GM23338 (cell line): ENCODE measurements around the gene SLC7A4. TPM values are rescaled to one million over a fixed set of nuclear protein-coding genes. Genes with fewer than 3 reads are reported as not detected.

Experiments
- ATAC-seq: fragments of 200-7000 bp; cut with Tn5 transposase; 3 replicates; pipeline ENCODE4 v1.9.1; 2020
- DNase-seq: peaks from one replicate; pipeline ENCODE4 v3.0.0-alpha.2; 2015; ENCODE audit warnings: low spot score
- H2AFZ ChIP-seq: fragments of 200-600 bp; sonication (generic); 2 replicates; pipeline ENCODE4 v1.8.0; 2016; ENCODE audit warnings: antibody characterized with exemption, mild to moderate bottlenecking, moderate library complexity
- H3F3A ChIP-seq: fragments of 200-600 bp; sonication (generic); replicated peaks from 2 replicates; pipeline ENCODE4 v1.8.0; 2017; ENCODE audit warnings: antibody characterized with exemption, mixed run types, low read depth
- H3K27ac ChIP-seq: fragments of 200-600 bp; sonication (generic); 2 replicates; pipeline ENCODE4 v1.6.1; 2016; ENCODE audit warnings: low read depth
- H3K27me3 ChIP-seq: fragments of 200-600 bp; sonication (generic); 2 replicates; pipeline ENCODE4 v1.8.0; 2016; ENCODE audit warnings: mild to moderate bottlenecking, mixed run types, moderate library complexity; ENCODE audit not compliant: insufficient read depth
- H3K36me3 ChIP-seq: fragments of 200-600 bp; sonication (generic); 2 replicates; pipeline ENCODE4 v1.8.0; 2016; ENCODE audit warnings: mild to moderate bottlenecking; ENCODE audit not compliant: insufficient read depth
- H3K4me1 ChIP-seq: fragments of 200-600 bp; sonication (generic); 2 replicates; pipeline ENCODE4 v1.8.0; 2016; ENCODE audit warnings: mild to moderate bottlenecking, moderate library complexity; ENCODE audit not compliant: insufficient read depth
- H3K4me2 ChIP-seq: fragments of 200-600 bp; sonication (generic); 2 replicates; pipeline ENCODE4 v1.7.1; 2017; ENCODE audit warnings: mixed run types
- H3K4me3 ChIP-seq: fragments of 200-600 bp; sonication (generic); 2 replicates; pipeline ENCODE4 v1.6.1; 2016; ENCODE audit warnings: mixed run types
- H3K79me2 ChIP-seq: fragments of 200-600 bp; sonication (generic); replicated peaks from 2 replicates; pipeline ENCODE4 v1.8.0; 2017; ENCODE audit warnings: mild to moderate bottlenecking; ENCODE audit not compliant: insufficient read depth
- H3K9me2 ChIP-seq: fragments of 200-600 bp; sonication (generic); 2 replicates; pipeline ENCODE4 v1.8.0; 2017; ENCODE audit not compliant: insufficient read depth
- H4K20me1 ChIP-seq: fragments of 200-600 bp; sonication (generic); replicated peaks from 2 replicates; pipeline ENCODE4 v1.8.0; 2017; ENCODE audit warnings: mild to moderate bottlenecking; ENCODE audit not compliant: insufficient read depth
- H3K27ac Mint-ChIP-seq: 2 replicates; pipeline ENCODE4 v1.8.0; 2020; ENCODE audit warnings: inconsistent platforms, mild to moderate bottlenecking, moderate library complexity, mixed read lengths
- H3K27me3 Mint-ChIP-seq: 3 replicates; pipeline ENCODE4 v1.8.0; 2022; ENCODE audit warnings: low read depth, mild to moderate bottlenecking, moderate library complexity, mixed read lengths, inconsistent platforms; ENCODE audit not compliant: insufficient read depth, poor library complexity
- H3K36me3 Mint-ChIP-seq: 3 replicates; pipeline ENCODE4 v1.8.0; 2021; ENCODE audit warnings: low read depth, mild to moderate bottlenecking, inconsistent platforms, moderate library complexity, mixed read lengths
- H3K4me1 Mint-ChIP-seq: 3 replicates; pipeline ENCODE4 v1.8.0; 2020; ENCODE audit warnings: mild to moderate bottlenecking, inconsistent platforms, mixed read lengths
- H3K4me3 Mint-ChIP-seq: 3 replicates; pipeline ENCODE4 v1.8.0; 2021; ENCODE audit warnings: moderate library complexity, mild to moderate bottlenecking, inconsistent platforms, mixed read lengths
- H3K9me3 Mint-ChIP-seq: 3 replicates; pipeline ENCODE4 v1.8.0; 2020; ENCODE audit warnings: moderate library complexity, mild to moderate bottlenecking, inconsistent platforms, mixed read lengths
- CREB1 ChIP-seq: fragments of 250-450 bp; sonication (Bioruptor Pico); IDR thresholded peaks from 2 replicates; pipeline ENCODE4 v1.5.0; 2020; ENCODE audit warnings: low read depth, mild to moderate bottlenecking, moderate library complexity
- CTCF ChIP-seq, 2 experiments: fragments of 200-600 bp in 1 of 2; sonication (generic) in 1 of 2; conservative IDR thresholded peaks; 2 replicates each; pipeline versions ENCODE4 v1.5.1 to v1.6.1; 2016 to 2017; ENCODE audit warnings: antibody characterized with exemption in 2 of 2, low read depth in 2 of 2, mild to moderate bottlenecking in 2 of 2, moderate library complexity in 1 of 2
- EZH2 ChIP-seq: fragments of 200-600 bp; sonication (generic); IDR thresholded peaks from one replicate; pipeline ENCODE4 v1.8.0; 2017; ENCODE audit warnings: antibody characterized with exemption, mild to moderate bottlenecking, low read depth; ENCODE audit not compliant: unreplicated experiment
- EZH2phosphoT487 ChIP-seq: fragments of 200-600 bp; sonication (generic); IDR thresholded peaks from one replicate; pipeline ENCODE4 v1.8.1; 2018; ENCODE audit warnings: antibody characterized with exemption; ENCODE audit not compliant: unreplicated experiment
- JUNB ChIP-seq: IDR thresholded peaks from one replicate; pipeline ENCODE4 v1.6.1; 2016; ENCODE audit warnings: antibody characterized with exemption; ENCODE audit not compliant: unreplicated experiment
- NANOG ChIP-seq: IDR thresholded peaks from 2 replicates; pipeline ENCODE4 v1.6.1; 2016; ENCODE audit warnings: antibody characterized with exemption, borderline replicate concordance
- POLR2AphosphoS5 ChIP-seq: IDR thresholded peaks from 2 replicates; pipeline ENCODE4 v1.6.1; 2016; ENCODE audit warnings: antibody characterized with exemption, low read depth
- STAT1 ChIP-seq: IDR thresholded peaks from one replicate; pipeline ENCODE4 v1.6.1; 2016; ENCODE audit warnings: antibody characterized with exemption; ENCODE audit not compliant: unreplicated experiment
- ZNF114 ChIP-seq: fragments of 250-450 bp; sonication (Bioruptor Pico); IDR thresholded peaks from 2 replicates; pipeline ENCODE4 v1.5.0; 2020; ENCODE audit warnings: mild to moderate bottlenecking, moderate library complexity
- ZNF331 ChIP-seq: fragments of 250-450 bp; sonication (Bioruptor Pico); IDR thresholded peaks from 2 replicates; pipeline ENCODE4 v1.5.0; 2020; ENCODE audit warnings: low read depth, mild to moderate bottlenecking, moderate library complexity
- polyA plus RNA-seq: library from polyadenylated mRNA; unstranded; fragments of >200 nt; fragmentation: Nextera tagmentation; extraction: Ambion mirVana; gene quantifications from 2 replicates; pipeline ENCODE4 v1.2.1, GENCODE V29; 2016
- total RNA-seq: library from RNA; depleted of rRNA; stranded (reverse); fragments of >200 nt; shearing (Covaris generic); gene quantifications from 2 replicates; pipeline ENCODE4 v1.2.3, GENCODE V29; 2014
- TF ChIP-seq, protein P1 (sequence below): fragments of 250-450 bp; sonication (Bioruptor Pico); IDR thresholded peaks from 2 replicates; pipeline ENCODE4 v1.5.0; 2020; ENCODE audit warnings: mild to moderate bottlenecking, moderate library complexity
- TF ChIP-seq, protein P2 (sequence below): IDR thresholded peaks from 2 replicates; pipeline ENCODE4 v1.6.1; 2016; ENCODE audit warnings: antibody characterized with exemption
- TF ChIP-seq, protein P3 (sequence below): IDR thresholded peaks from one replicate; pipeline ENCODE4 v1.6.1; 2018; ENCODE audit warnings: antibody characterized with exemption; ENCODE audit not compliant: unreplicated experiment

The SLC7A4 gene
- total and polyA plus RNA-seq, 2 experiments from 2014 or later: 0.07 to 0.44 TPM

GRCh38 chr22:21032868-21033688 is 717 bp upstream of the SLC7A4 start:
- Mint-ChIP-seq H3K4me1 (peaks cover 8% of the 10 kb centered on the region), H3K4me3 (peak overlapping the region; percentile 77), H3K9me3 (no peaks in the 10 kb centered on the region; the same call in 2 of the 3 replicates), H3K27me3 (peaks cover 34% of the 10 kb centered on the region), H3K27ac (no peak overlapping the region), H3K36me3 (no peaks in the 10 kb centered on the region)
- Histone ChIP-seq H3K36me3 (no peaks in the 10 kb centered on the region), H3K4me2 (peak overlapping the region; percentile 90), H3K27ac (no peak overlapping the region), H3K79me2 (no peaks in the 10 kb centered on the region), H2AFZ (peak overlapping the region; percentile 100), H3F3A (no peaks in the 10 kb centered on the region), H3K4me3 (peak overlapping the region; percentile 76), H3K27me3 (peaks cover 26% of the 10 kb centered on the region), H3K4me1 (peaks cover 3% of the 10 kb centered on the region; the same call in 1 of the 2 replicates), H4K20me1 (no peaks in the 10 kb centered on the region), H3K9me2 (no peaks in the 10 kb centered on the region)
- DNase-seq: no peak
- TF ChIP-seq, protein P1, sequence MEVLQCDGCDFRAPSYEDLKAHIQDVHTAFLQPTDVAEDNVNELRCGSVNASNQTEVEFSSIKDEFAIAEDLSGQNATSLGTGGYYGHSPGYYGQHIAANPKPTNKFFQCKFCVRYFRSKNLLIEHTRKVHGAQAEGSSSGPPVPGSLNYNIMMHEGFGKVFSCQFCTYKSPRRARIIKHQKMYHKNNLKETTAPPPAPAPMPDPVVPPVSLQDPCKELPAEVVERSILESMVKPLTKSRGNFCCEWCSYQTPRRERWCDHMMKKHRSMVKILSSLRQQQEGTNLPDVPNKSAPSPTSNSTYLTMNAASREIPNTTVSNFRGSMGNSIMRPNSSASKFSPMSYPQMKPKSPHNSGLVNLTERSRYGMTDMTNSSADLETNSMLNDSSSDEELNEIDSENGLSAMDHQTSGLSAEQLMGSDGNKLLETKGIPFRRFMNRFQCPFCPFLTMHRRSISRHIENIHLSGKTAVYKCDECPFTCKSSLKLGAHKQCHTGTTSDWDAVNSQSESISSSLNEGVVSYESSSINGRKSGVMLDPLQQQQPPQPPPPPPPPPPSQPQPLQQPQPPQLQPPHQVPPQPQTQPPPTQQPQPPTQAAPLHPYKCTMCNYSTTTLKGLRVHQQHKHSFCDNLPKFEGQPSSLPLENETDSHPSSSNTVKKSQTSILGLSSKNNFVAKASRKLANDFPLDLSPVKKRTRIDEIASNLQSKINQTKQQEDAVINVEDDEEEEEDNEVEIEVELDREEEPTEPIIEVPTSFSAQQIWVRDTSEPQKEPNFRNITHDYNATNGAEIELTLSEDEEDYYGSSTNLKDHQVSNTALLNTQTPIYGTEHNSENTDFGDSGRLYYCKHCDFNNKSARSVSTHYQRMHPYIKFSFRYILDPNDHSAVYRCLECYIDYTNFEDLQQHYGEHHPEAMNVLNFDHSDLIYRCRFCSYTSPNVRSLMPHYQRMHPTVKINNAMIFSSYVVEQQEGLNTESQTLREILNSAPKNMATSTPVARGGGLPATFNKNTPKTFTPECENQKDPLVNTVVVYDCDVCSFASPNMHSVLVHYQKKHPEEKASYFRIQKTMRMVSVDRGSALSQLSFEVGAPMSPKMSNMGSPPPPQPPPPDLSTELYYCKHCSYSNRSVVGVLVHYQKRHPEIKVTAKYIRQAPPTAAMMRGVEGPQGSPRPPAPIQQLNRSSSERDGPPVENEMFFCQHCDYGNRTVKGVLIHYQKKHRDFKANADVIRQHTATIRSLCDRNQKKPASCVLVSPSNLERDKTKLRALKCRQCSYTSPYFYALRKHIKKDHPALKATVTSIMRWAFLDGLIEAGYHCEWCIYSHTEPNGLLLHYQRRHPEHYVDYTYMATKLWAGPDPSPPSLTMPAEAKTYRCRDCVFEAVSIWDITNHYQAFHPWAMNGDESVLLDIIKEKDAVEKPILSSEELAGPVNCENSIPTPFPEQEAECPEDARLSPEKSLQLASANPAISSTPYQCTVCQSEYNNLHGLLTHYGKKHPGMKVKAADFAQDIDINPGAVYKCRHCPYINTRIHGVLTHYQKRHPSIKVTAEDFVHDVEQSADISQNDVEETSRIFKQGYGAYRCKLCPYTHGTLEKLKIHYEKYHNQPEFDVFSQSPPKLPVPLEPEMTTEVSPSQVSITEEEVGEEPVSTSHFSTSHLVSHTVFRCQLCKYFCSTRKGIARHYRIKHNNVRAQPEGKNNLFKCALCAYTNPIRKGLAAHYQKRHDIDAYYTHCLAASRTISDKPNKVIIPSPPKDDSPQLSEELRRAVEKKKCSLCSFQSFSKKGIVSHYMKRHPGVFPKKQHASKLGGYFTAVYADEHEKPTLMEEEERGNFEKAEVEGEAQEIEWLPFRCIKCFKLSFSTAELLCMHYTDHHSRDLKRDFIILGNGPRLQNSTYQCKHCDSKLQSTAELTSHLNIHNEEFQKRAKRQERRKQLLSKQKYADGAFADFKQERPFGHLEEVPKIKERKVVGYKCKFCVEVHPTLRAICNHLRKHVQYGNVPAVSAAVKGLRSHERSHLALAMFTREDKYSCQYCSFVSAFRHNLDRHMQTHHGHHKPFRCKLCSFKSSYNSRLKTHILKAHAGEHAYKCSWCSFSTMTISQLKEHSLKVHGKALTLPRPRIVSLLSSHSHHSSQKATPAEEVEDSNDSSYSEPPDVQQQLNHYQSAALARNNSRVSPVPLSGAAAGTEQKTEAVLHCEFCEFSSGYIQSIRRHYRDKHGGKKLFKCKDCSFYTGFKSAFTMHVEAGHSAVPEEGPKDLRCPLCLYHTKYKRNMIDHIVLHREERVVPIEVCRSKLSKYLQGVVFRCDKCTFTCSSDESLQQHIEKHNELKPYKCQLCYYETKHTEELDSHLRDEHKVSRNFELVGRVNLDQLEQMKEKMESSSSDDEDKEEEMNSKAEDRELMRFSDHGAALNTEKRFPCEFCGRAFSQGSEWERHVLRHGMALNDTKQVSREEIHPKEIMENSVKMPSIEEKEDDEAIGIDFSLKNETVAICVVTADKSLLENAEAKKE (CRISPR knock-in tag): no peak
- TF ChIP-seq CTCF (conservative IDR thresholded peaks at IDR 0.05; ENCODE audit: low read depth in 2 of 2) (no peak), CREB1 (CRISPR knock-in tag) (no peak), JUNB (no peak), ZNF331 (CRISPR knock-in tag) (no peak), ZNF114 (CRISPR knock-in tag) (no peak), STAT1 (no peak), EZH2phosphoT487 (no peak), EZH2 (no peak), NANOG (no peak), POLR2AphosphoS5 (no peak)
- TF ChIP-seq, protein P2, sequence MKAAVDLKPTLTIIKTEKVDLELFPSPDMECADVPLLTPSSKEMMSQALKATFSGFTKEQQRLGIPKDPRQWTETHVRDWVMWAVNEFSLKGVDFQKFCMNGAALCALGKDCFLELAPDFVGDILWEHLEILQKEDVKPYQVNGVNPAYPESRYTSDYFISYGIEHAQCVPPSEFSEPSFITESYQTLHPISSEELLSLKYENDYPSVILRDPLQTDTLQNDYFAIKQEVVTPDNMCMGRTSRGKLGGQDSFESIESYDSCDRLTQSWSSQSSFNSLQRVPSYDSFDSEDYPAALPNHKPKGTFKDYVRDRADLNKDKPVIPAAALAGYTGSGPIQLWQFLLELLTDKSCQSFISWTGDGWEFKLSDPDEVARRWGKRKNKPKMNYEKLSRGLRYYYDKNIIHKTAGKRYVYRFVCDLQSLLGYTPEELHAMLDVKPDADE: no peak
- TF ChIP-seq, protein P3, sequence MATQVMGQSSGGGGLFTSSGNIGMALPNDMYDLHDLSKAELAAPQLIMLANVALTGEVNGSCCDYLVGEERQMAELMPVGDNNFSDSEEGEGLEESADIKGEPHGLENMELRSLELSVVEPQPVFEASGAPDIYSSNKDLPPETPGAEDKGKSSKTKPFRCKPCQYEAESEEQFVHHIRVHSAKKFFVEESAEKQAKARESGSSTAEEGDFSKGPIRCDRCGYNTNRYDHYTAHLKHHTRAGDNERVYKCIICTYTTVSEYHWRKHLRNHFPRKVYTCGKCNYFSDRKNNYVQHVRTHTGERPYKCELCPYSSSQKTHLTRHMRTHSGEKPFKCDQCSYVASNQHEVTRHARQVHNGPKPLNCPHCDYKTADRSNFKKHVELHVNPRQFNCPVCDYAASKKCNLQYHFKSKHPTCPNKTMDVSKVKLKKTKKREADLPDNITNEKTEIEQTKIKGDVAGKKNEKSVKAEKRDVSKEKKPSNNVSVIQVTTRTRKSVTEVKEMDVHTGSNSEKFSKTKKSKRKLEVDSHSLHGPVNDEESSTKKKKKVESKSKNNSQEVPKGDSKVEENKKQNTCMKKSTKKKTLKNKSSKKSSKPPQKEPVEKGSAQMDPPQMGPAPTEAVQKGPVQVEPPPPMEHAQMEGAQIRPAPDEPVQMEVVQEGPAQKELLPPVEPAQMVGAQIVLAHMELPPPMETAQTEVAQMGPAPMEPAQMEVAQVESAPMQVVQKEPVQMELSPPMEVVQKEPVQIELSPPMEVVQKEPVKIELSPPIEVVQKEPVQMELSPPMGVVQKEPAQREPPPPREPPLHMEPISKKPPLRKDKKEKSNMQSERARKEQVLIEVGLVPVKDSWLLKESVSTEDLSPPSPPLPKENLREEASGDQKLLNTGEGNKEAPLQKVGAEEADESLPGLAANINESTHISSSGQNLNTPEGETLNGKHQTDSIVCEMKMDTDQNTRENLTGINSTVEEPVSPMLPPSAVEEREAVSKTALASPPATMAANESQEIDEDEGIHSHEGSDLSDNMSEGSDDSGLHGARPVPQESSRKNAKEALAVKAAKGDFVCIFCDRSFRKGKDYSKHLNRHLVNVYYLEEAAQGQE: no peak
- ATAC-seq: peak; percentile 27
